ENCODE data around the gene NACAD.

The NACAD gene

DNA sequence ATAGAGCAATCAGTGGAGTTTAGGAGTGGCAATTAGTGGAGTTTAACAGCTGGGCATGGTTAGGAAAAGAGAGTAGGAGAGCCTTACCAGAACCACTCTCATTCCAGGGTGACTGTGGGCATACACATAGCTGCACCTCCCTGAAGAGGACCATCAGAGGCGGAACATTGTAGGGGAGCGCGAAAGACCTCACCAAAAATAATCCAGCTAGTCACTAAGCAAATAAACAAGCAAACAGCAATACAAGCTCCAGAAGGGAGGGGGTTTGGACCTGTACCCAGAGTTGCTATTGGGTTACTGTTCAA lies 4.1 kb upstream of the NACAD start:
- DNase-seq (no peak), ATAC-seq (replicated peaks) (no peak)
- H3K27ac Mint-ChIP-seq: no peak overlapping the region
- H3K27me3 Mint-ChIP-seq: peaks cover 8 to 9% of the 10 kb centered on the region in 2 donors
- peaks cover 0 to 6% of the 10 kb centered on the region in 2 donors for H3K4me1 Mint-ChIP-seq (ENCODE audit: low read depth in 2 of 2)
- H3K9me3 Mint-ChIP-seq: peaks cover 0 to 1% of the 10 kb centered on the region in 2 donors
- peaks cover 10% of the 10 kb centered on the region for H3K36me3 Mint-ChIP-seq (ENCODE audit: insufficient read depth)
- H3K4me3 Mint-ChIP-seq: no peak overlapping the region

GRCh38 chr7:45092100-45092930 lies 3.5 kb upstream of the NACAD start:
- H3K4me3 Mint-ChIP-seq: no peak overlapping the region
- H3K9me3 Mint-ChIP-seq: peaks cover 0 to 1% of the 10 kb centered on the region in 2 donors
- H3K27me3 Mint-ChIP-seq: peaks cover 8 to 9% of the 10 kb centered on the region in 2 donors
- peaks cover 0 to 6% of the 10 kb centered on the region in 2 donors for H3K4me1 Mint-ChIP-seq (ENCODE audit: low read depth in 2 of 2)
- H3K27ac Mint-ChIP-seq: no peak overlapping the region
- peaks cover 10% of the 10 kb centered on the region for H3K36me3 Mint-ChIP-seq (ENCODE audit: insufficient read depth)
- no peak for DNase-seq
- ATAC-seq (replicated peaks): no peak

DNA sequence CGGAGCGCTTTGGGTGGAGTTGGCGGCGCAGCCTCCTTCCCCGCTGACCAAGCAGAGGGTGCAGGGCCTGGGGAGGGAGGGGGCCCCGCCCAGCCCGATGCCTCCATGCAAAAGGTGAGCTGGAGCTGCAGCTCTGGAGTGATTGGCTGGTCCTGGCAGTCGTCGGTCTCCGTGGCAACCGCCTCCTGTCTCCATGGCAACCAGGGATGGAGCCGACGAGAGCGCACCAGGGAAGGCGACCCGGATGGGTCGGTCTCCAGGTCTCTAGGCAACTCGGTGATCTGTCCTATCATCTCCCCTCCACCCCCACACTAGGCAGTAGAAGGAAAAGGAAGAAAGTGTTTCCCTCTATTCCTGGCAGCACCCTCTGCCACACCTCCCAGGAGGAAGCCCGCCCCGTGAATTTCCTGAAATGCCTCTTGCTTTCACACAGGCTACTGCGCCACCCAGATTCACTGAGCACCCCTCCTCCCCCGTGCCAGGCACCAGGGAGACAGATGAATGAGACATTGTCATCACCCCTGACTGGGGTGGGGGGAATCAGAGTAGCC lies 647 bp upstream of the NACAD start:
- Mint-ChIP-seq H3K4me3 (peak overlapping the region; percentile 73 to 78), H3K27me3 (peaks cover 8 to 9% of the 10 kb centered on the region in 2 donors), H3K27ac (peak overlapping the region; percentile 35 to 60), H3K36me3 (ENCODE audit: insufficient read depth) (peaks cover 7% of the 10 kb centered on the region), H3K4me1 (ENCODE audit: low read depth in 2 of 2) (peaks cover 0 to 6% of the 10 kb centered on the region in 2 donors), H3K9me3 (peaks cover 0 to 1% of the 10 kb centered on the region in 2 donors)
- DNase-seq (peak; percentile 57 to 58 (median 57)), ATAC-seq (replicated peaks) (peak; percentile 73)

DNA sequence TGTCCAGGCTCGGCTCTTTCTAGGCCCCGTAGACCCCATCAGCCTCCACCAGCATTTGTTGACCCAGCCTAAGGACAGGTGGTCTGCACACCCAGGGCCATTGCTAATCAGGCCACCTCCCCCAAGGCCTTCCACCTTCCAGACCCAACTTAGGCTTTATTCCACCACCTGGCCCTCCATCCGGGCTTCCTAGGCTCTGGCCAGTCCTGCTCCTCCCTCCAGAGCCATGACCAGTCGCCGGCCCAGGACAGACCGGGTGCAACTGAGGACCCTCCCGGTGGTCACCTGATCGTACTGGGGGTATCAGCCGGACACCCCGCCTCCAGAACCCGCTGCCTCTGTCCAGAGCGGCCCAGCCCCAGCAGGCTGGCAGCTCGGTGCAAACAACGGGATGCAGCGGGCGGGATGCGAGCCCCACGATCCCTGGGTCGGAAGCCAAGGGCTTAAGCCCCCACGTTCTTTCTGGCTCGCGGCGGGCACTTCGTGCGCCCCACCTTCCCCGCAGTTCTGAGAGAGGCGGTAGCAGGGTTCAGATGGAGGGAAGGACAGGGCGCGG lies 545 bp downstream of the NACAD start:
- H3K27ac Mint-ChIP-seq: no peak overlapping the region
- DNase-seq (no peak), ATAC-seq (replicated peaks) (no peak)
- H3K27me3 Mint-ChIP-seq: peaks cover 8 to 9% of the 10 kb centered on the region in 2 donors
- peak overlapping the region; percentile 54 to 68 for H3K4me3 Mint-ChIP-seq
- peaks cover 0 to 6% of the 10 kb centered on the region in 2 donors for H3K4me1 Mint-ChIP-seq (ENCODE audit: low read depth in 2 of 2)
- peaks cover 7% of the 10 kb centered on the region for H3K36me3 Mint-ChIP-seq (ENCODE audit: insufficient read depth)
- H3K9me3 Mint-ChIP-seq: no peaks in the 10 kb centered on the region

- no peak for DNase-seq
- peaks cover 8 to 9% of the 10 kb centered on the region in 2 donors for H3K27me3 Mint-ChIP-seq
- peak overlapping the region; percentile 54 to 68 for H3K4me3 Mint-ChIP-seq
- H3K27ac Mint-ChIP-seq: peak overlapping the region in 1 of 2 donors; percentile 38
- H3K4me1 Mint-ChIP-seq (ENCODE audit: low read depth in 2 of 2): peaks cover 0 to 6% of the 10 kb centered on the region in 2 donors
- no peaks in the 10 kb centered on the region for H3K9me3 Mint-ChIP-seq
- peaks cover 7% of the 10 kb centered on the region for H3K36me3 Mint-ChIP-seq (ENCODE audit: insufficient read depth)
- no peak for ATAC-seq (replicated peaks)
These were observed 1.2 kb downstream of the NACAD start for GRCh38 chr7:45087301-45088145.

GRCh38 chr7:45086331-45087065 lies 2.3 kb downstream of the NACAD start:
- Mint-ChIP-seq H3K4me3 (no peak overlapping the region), H3K36me3 (ENCODE audit: insufficient read depth) (peaks cover 7% of the 10 kb centered on the region), H3K9me3 (no peaks in the 10 kb centered on the region), H3K27ac (peak overlapping the region in 1 of 2 donors; percentile 38), H3K27me3 (peaks cover 8 to 9% of the 10 kb centered on the region in 2 donors), H3K4me1 (ENCODE audit: low read depth in 2 of 2) (peaks cover 0 to 6% of the 10 kb centered on the region in 2 donors)
- ATAC-seq (replicated peaks) (no peak), DNase-seq (no peak)

DNA sequence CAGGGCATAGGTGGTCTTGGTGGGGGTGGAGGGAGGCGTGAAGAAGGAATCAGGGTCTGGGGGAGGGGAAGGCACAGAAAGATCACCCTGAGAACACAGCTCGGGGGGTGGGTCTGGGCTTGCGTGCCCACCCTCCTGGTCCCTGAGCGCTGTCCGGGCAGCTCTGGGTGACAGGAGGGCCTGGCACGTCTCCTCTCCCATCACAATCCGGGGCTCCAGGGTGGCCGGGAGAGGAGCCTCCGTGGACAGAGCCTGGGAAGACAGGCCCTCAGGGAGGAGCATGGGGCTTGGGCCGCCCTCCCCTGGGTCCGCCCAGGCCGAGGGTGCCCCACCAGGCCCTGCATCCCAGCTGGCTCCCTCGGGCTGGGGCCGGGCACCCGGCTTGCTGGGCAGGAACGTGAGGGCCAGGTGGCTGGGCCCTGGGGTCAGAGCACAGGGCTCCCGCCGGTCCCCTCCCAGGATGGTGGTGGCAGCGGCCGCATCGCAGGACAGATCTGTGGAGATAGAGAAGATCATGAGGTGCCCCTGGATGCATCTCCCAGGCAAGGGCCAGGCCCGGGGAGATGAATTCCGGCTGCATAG lies 3.1 kb downstream of the NACAD start:
- ATAC-seq (replicated peaks) (no peak), DNase-seq (no peak)
- Mint-ChIP-seq H3K27ac (peak overlapping the region in 1 of 2 donors; percentile 41), H3K36me3 (ENCODE audit: insufficient read depth) (peaks cover 7% of the 10 kb centered on the region), H3K4me3 (no peak overlapping the region), H3K9me3 (no peaks in the 10 kb centered on the region), H3K27me3 (peaks cover 8 to 9% of the 10 kb centered on the region in 2 donors), H3K4me1 (ENCODE audit: low read depth in 2 of 2) (peaks cover 0 to 6% of the 10 kb centered on the region in 2 donors)

DNA sequence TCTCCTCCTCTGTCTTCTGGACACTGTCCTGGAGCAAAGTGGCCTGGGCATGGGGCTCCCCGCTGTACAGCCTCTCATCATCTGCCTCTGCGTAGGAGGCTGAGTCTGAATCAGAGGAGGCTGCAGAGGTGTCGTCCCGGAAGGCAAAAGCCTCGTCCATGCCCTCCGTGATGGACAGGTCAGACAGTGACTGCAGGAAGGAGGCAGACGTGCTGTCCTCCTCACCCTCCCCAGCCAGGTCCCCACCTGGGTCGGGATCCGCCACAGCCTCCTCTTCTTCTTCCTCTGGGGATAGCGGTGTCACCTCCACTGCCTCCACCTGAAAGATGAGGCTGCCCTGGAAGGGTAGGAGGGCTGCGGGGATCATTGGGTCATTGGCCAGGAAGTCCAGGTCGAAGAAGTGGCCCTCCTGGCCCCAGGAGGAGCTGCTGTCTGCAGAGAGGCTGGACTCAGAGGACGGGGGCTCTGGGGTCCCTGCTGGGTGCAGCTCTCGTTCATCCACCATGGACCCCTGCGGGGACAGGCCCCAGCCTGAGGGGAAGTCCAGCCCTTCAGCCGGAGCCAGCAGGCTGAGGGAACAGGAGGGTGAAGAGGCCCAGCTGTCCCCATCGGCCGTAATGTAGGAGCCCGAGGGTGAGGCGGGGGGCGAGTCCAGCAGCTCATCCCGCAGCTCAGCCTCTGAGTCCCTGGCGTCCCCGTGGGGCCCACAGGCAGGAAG lies 3.7 kb downstream of the NACAD start:
- H3K27ac Mint-ChIP-seq: peak overlapping the region in 1 of 2 donors; percentile 41
- peaks cover 0 to 6% of the 10 kb centered on the region in 2 donors for H3K4me1 Mint-ChIP-seq (ENCODE audit: low read depth in 2 of 2)
- H3K4me3 Mint-ChIP-seq: no peak overlapping the region
- H3K27me3 Mint-ChIP-seq: peaks cover 8 to 9% of the 10 kb centered on the region in 2 donors
- DNase-seq (no peak), ATAC-seq (replicated peaks) (no peak)
- H3K9me3 Mint-ChIP-seq: no peaks in the 10 kb centered on the region
- H3K36me3 Mint-ChIP-seq (ENCODE audit: insufficient read depth): peaks cover 7% of the 10 kb centered on the region

- DNase-seq (no peak), ATAC-seq (replicated peaks) (no peak)
- Mint-ChIP-seq H3K27ac (peak overlapping the region in 1 of 2 donors; percentile 41), H3K4me1 (ENCODE audit: low read depth in 2 of 2) (peaks cover 0 to 3% of the 10 kb centered on the region in 2 donors), H3K9me3 (no peaks in the 10 kb centered on the region), H3K4me3 (no peak overlapping the region), H3K36me3 (ENCODE audit: insufficient read depth) (peaks cover 4% of the 10 kb centered on the region), H3K27me3 (peaks cover 2% of the 10 kb centered on the region in 2 donors)
These were observed 4.4 kb downstream of the NACAD start for GRCh38 chr7:45084336-45084735.

GRCh38 chr7:45082831-45083331 lies 5.9 kb downstream of the NACAD start:
- no peaks in the 10 kb centered on the region for H3K27me3 Mint-ChIP-seq
- H3K36me3 Mint-ChIP-seq (ENCODE audit: insufficient read depth): no peaks in the 10 kb centered on the region
- H3K9me3 Mint-ChIP-seq: no peaks in the 10 kb centered on the region
- H3K4me3 Mint-ChIP-seq: no peak overlapping the region
- peaks cover 0 to 2% of the 10 kb centered on the region in 2 donors for H3K4me1 Mint-ChIP-seq (ENCODE audit: low read depth in 2 of 2)
- DNase-seq: no peak
- no peak for ATAC-seq (replicated peaks)
- H3K27ac Mint-ChIP-seq: peak overlapping the region; percentile 41 to 57

GRCh38 chr7:45082031-45082830 lies 6.5 kb downstream of the NACAD start:
- H3K4me1 Mint-ChIP-seq (ENCODE audit: low read depth in 2 of 2): peaks cover 0 to 4% of the 10 kb centered on the region in 2 donors
- no peak for ATAC-seq (replicated peaks)
- peaks cover 5% of the 10 kb centered on the region for H3K36me3 Mint-ChIP-seq (ENCODE audit: insufficient read depth)
- no peak for DNase-seq
- no peaks in the 10 kb centered on the region for H3K27me3 Mint-ChIP-seq
- no peak overlapping the region for H3K4me3 Mint-ChIP-seq
- peak overlapping the region in 1 of 2 donors; percentile 89 for H3K27ac Mint-ChIP-seq
- H3K9me3 Mint-ChIP-seq: no peaks in the 10 kb centered on the region
